HAP-1 (cell line): ENCODE results near the gene MYLK.

ENCODE experiments used
- DNase-seq, 2 experiments: peaks; one replicate each; pipeline ENCODE4 v3.0.0-alpha.2; 2016 to 2020; ENCODE audit warnings: low spot score in 2 of 2
- H3K27me3 ChIP-seq: fragments of 250-450 bp; sonication (Bioruptor Pico); 2 replicates; pipeline ENCODE4 v1.5.1; 2020; ENCODE audit warnings: low read depth, mild to moderate bottlenecking, moderate library complexity
- H3K36me3 ChIP-seq: fragments of 250-450 bp; sonication (Bioruptor Pico); replicated peaks from 2 replicates; pipeline ENCODE4 v1.5.1; 2020; ENCODE audit warnings: mild to moderate bottlenecking
- H3K4me1 ChIP-seq: fragments of 250-450 bp; sonication (Bioruptor Pico); 2 replicates; pipeline ENCODE4 v1.5.1; 2020; ENCODE audit warnings: mild to moderate bottlenecking
- H3K4me3 ChIP-seq: fragments of 250-450 bp; sonication (Bioruptor Pico); 2 replicates; pipeline ENCODE4 v1.5.1; 2020; ENCODE audit warnings: mild to moderate bottlenecking, moderate library complexity
- H3K9me3 ChIP-seq: fragments of 250-450 bp; sonication (Bioruptor Pico); 2 replicates; pipeline ENCODE4 v1.5.1; 2020; ENCODE audit warnings: mild to moderate bottlenecking, moderate library complexity
- in situ Hi-C: fragments of 300-500 bp; cut with MboI; formaldehyde crosslinking; loops from 3 replicates; pipeline ENCODE4 v1.14.3; 2020; ENCODE audit warnings: low sequenced_read_pairs, inconsistent platforms, mixed read lengths

Gene MYLK

GRCh38 chr3:123778991-123779622 lies 105.0 kb downstream of the MYLK start:
- in situ Hi-C loops: no loop called here
- Histone ChIP-seq H3K36me3 (no peaks in the 10 kb centered on the region), H3K27me3 (no peaks in the 10 kb centered on the region), H3K4me1 (peaks cover 4% of the 10 kb centered on the region; the same call in 1 of the 2 replicates), H3K4me3 (no peak overlapping the region), H3K9me3 (no peaks in the 10 kb centered on the region)
- DNase-seq: no peak

GRCh38 chr3:123778525-123778924 lies 105.6 kb downstream of the MYLK start:
- no peak for DNase-seq
- in situ Hi-C loops: no loop called here

GRCh38 chr3:123776071-123776782 lies 107.9 kb downstream of the MYLK start:
- H3K4me1 ChIP-seq: no peaks in the 10 kb centered on the region; the same call in 1 of the 2 replicates
- no peaks in the 10 kb centered on the region for H3K36me3 ChIP-seq
- in situ Hi-C loops: no loop called here
- no peaks in the 10 kb centered on the region for H3K9me3 ChIP-seq
- H3K4me3 ChIP-seq: no peak overlapping the region
- no peaks in the 10 kb centered on the region for H3K27me3 ChIP-seq
- no peak for DNase-seq

More at GRCh38 chr3:123778525-123778924, 105.6 kb downstream of the MYLK start:
- no peaks in the 10 kb centered on the region for H3K27me3 ChIP-seq
- H3K9me3 ChIP-seq: no peaks in the 10 kb centered on the region
- H3K4me1 ChIP-seq: peaks cover 4% of the 10 kb centered on the region; the same call in 1 of the 2 replicates
- no peaks in the 10 kb centered on the region for H3K36me3 ChIP-seq
- H3K4me3 ChIP-seq: no peak overlapping the region

DNA sequence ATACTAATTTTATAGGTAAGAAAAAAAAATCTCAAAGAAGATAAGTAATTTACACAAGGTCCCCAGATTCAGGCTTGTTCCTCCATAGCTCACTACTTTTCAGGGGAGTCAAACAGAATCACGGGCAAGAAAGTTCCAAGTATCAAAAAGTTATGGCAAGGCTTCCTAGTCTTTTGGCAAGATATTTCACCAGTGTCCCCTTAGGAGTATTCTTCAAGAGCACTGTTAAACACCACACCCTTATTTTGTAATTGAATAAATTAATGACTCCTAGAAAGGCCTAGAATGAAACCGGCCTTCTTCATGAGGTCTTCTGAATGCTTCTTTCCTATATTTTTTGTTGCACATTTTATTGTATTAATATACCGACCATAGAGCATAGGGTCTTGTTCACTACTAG lies 109.7 kb downstream of the MYLK start:
- in situ Hi-C loops: no loop called here
- Histone ChIP-seq H3K4me3 (no peak overlapping the region), H3K9me3 (no peaks in the 10 kb centered on the region), H3K27me3 (no peaks in the 10 kb centered on the region), H3K36me3 (no peaks in the 10 kb centered on the region), H3K4me1 (no peaks in the 10 kb centered on the region; the same call in 1 of the 2 replicates)
- no peak for DNase-seq

DNA sequence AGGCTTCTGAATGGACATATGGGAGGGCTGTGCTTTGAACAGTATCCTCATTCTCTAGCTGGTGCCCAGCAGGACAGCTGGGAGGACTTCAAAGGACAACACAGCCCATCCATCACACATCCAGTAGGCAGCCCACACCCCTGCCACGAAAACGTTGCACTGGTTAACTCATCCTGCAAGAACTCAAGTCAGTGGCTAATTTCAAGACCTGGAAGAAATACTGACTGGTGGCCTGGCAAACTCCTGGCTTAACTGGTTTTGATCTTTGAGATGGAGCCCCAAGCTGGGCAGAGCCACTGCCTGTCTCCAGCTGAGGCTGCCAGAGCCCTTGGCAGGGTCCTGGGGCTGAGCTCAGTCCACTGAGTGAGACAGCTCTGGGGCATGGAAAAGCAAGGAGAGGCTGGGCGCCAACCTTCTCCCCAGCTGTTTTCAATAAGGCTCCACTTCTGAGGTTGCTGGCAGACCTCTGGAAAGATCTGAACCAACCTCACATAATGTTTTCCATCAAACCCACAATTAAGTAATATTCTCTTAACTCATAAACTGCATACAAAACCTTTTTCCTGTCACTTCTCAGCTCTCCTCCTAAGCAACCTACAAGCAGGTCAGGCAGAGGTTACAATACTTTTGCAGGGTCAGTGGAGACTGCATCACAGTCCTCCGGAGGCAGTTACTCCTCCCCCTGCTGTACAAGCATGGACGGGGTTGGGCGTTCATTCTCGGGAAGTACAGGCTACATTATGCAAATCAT lies 110.3 kb downstream of the MYLK start:
- Histone ChIP-seq H3K36me3 (no peaks in the 10 kb centered on the region), H3K4me3 (no peak overlapping the region), H3K9me3 (no peaks in the 10 kb centered on the region), H3K27me3 (no peaks in the 10 kb centered on the region), H3K4me1 (no peaks in the 10 kb centered on the region; the same call in 1 of the 2 replicates)
- peak in 1 of 2 experiments; percentile 27 for DNase-seq
- in situ Hi-C loops: no loop called here

GRCh38 chr3:123769356-123769743 lies 114.8 kb downstream of the MYLK start:
- DNase-seq: no peak
- Histone ChIP-seq H3K4me3 (no peak overlapping the region), H3K27me3 (no peaks in the 10 kb centered on the region), H3K9me3 (no peaks in the 10 kb centered on the region), H3K4me1 (no peaks in the 10 kb centered on the region), H3K36me3 (no peaks in the 10 kb centered on the region)
- in situ Hi-C loops: no loop called here

- Histone ChIP-seq H3K27me3 (no peaks in the 10 kb centered on the region), H3K36me3 (no peaks in the 10 kb centered on the region), H3K4me1 (no peaks in the 10 kb centered on the region), H3K9me3 (no peaks in the 10 kb centered on the region), H3K4me3 (no peak overlapping the region)
- no peak for DNase-seq
- in situ Hi-C loops: no loop called here
Measured at GRCh38 chr3:123768480-123769355, 115.4 kb downstream of the MYLK start.

DNA sequence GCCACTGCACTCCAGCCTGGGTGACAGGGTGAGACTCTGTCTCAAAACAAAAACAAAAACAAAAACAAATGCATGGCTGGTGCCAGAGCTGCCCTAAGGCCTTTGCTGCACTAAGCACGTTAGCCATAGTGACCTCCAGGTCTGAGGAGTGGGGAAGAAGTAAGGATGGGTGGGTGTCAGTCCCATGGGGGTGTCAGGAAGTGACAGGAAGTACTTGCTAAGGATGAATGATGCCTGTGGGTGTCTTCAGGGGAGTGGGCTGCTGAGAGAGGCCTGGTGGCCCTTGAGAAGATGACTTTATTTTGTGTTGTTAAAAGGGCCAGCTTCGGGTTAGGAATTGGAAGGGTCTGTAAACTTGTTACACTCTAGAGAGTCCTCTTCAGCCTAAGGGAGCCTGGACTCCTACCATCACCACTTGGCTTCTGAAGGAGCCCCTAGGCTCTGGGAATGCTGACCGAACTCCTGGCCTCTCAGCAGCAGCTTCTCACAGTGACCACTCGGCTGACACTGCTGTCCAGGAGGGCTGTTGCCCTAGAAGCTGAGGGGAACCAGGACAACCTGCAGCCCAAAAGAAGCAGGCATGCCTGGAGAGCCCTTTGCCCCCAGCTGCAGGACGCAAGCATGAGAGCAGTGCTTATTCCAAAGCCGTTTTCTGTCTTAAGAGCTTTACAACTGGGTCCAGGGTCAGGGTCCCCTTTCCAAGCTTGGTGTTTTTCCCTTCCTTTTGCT lies 116.4 kb downstream of the MYLK start:
- Histone ChIP-seq H3K4me1 (no peaks in the 10 kb centered on the region), H3K36me3 (no peaks in the 10 kb centered on the region), H3K4me3 (no peak overlapping the region), H3K9me3 (no peaks in the 10 kb centered on the region), H3K27me3 (no peaks in the 10 kb centered on the region)
- in situ Hi-C loops: no loop called here
- no peak for DNase-seq

GRCh38 chr3:123767009-123767372 lies 117.1 kb downstream of the MYLK start:
- in situ Hi-C loops: no loop called here
- Histone ChIP-seq H3K4me3 (no peak overlapping the region), H3K9me3 (no peaks in the 10 kb centered on the region), H3K4me1 (no peaks in the 10 kb centered on the region), H3K27me3 (no peaks in the 10 kb centered on the region), H3K36me3 (no peaks in the 10 kb centered on the region)
- DNase-seq: no peak

DNA sequence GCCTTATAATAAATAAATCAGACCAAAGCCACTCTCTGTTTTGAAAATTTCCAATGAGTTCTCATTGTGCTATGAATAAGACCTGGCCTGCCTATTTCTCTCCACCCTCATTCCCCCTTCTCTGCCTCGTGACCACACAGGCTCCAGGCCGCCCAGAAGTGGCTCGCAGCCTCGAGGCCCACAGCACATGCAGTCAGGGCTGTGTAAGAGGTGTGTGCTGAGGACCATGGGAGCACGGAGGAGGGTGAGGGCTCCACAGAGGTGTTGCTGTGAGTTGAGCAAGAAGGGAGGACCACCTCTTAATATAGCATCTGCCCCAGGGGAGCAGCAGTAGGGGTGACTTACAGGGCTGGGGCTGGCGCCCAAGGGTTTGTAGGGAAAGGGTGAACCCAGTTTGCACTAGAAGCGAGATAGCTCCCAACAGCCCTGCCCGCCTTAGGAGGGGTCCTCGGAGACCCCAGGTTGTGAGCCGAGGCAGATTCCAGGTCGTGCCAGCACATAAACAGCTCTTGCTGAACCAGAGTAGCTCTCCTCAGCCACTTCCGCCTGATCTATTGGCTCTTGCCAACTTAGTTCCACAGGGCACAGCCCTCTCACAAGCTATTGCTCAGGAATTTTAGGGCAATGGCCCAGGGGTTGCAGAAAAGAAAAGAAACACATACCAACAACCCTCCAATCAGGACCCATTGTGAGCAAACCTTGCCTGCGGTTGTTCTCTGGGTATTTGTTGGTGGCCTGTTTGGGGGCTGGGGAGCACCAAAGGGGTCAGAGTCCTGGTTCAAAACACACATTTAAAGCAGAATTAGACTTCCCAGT lies 117.7 kb downstream of the MYLK start:
- no peak overlapping the region for H3K4me3 ChIP-seq
- no peaks in the 10 kb centered on the region for H3K9me3 ChIP-seq
- no peaks in the 10 kb centered on the region for H3K4me1 ChIP-seq
- in situ Hi-C loops: no loop called here
- H3K36me3 ChIP-seq: no peaks in the 10 kb centered on the region
- H3K27me3 ChIP-seq: no peaks in the 10 kb centered on the region
- DNase-seq: no peak

DNA sequence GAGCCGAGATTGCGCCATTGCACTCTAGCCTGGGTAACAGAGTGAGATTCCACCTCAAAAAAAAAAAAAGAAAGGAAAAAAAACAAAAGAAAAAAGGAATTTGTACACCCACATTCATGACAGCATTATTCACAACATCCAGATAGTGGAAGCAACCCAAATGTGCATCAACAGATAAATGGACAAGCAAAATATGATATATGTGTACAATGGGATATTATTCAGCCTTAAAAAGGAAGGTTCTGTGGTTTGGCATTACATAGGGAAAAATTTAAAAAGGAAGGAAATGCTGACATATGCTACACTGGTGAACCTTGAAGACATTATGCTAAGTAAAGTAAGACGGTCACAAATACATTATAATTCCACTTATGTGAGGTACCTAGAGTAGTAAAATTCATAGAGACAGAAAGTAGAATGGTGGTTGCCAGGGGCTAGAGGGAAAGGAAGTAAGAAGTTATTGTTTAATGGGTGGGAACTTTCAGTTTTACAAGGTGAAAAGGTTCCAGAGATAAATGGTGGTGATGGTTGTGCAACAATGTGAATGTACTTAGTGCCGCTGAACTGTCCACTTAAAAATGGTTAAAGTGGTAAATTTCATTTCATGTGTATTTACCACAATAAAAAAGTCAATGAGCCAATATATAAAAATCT lies 118.5 kb downstream of the MYLK start:
- in situ Hi-C loops: no loop called here
- no peaks in the 10 kb centered on the region for H3K36me3 ChIP-seq
- no peaks in the 10 kb centered on the region for H3K4me1 ChIP-seq
- H3K4me3 ChIP-seq: no peak overlapping the region
- H3K9me3 ChIP-seq: no peaks in the 10 kb centered on the region
- DNase-seq: no peak
- no peaks in the 10 kb centered on the region for H3K27me3 ChIP-seq

DNA sequence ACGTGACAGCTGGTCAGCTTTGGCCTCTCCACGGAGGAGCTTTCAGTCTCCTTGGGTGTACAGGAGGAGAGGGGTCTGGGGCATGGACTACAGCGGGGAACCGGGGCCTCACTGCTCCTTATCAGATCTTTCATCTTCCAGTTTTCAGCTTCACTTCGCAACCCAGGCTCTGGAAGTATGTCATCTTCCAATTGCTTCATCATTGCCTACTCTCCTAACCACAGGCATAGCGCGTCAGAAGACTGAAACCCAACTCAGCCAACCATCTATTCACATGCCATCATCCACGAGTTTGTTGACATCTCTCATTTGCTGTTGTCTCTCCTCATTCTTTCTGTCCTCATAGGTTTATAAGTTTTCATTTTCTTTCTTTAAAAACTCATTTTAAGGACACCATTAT lies 119.5 kb downstream of the MYLK start:
- in situ Hi-C loops: no loop called here
- no peaks in the 10 kb centered on the region for H3K27me3 ChIP-seq
- no peak for DNase-seq
- no peaks in the 10 kb centered on the region for H3K4me1 ChIP-seq
- H3K36me3 ChIP-seq: no peaks in the 10 kb centered on the region
- no peak overlapping the region for H3K4me3 ChIP-seq
- H3K9me3 ChIP-seq: no peaks in the 10 kb centered on the region
